Gastrocnemius medialis (tissue), 4 donors: ENCODE data around the gene NTNG1. TPM values are rescaled to one million over a fixed set of nuclear protein-coding genes. Genes with fewer than 3 reads are reported as not detected.
A peak's percentile ranks its signal among the peaks of the same experiment; 100 is the strongest.

Experiments
- ATAC-seq, 2 donors: fragments of 150-250 bp; one replicate each; pipeline ENCODE4 v1.9.1; 2016
- DNase-seq, 2 donors: peaks; one replicate each; pipeline ENCODE4 v3.0.0-alpha.2; 2019
- H3K27ac ChIP-seq, 4 donors: fragments of 200-600 bp; sonication (generic); 1 replicate in 1 of 4; 2 replicates in 3 of 4; pipeline ENCODE4 v1.5.1; 2016 to 2018; ENCODE audit warnings: mild to moderate bottlenecking in 2 of 4, moderate library complexity in 1 of 4
- H3K27me3 ChIP-seq, 3 donors: fragments of 200-600 bp; sonication (generic) in 2 of 3; 1 replicate in 1 of 3; 2 replicates in 2 of 3; pipeline versions ENCODE4 v1.5.1 to v1.6.0; 2016 to 2019; ENCODE audit warnings: mild to moderate bottlenecking in 1 of 3, moderate library complexity in 1 of 3
- H3K36me3 ChIP-seq, 2 donors: fragments of 200-600 bp; sonication (generic) in 1 of 2; one replicate each; pipeline ENCODE4 v1.5.1; 2017 to 2018
- H3K4me1 ChIP-seq, 2 donors: fragments of 200-600 bp; sonication (generic) in 1 of 2; one replicate each; pipeline ENCODE4 v1.5.1; 2016 to 2017; ENCODE audit warnings: mild to moderate bottlenecking in 2 of 2
- H3K4me3 ChIP-seq, 4 donors: fragments of 200-600 bp; sonication (generic) in 3 of 4; 1 replicate in 1 of 4; 2 replicates in 3 of 4; pipeline ENCODE4 v1.5.1; 2016 to 2019; ENCODE audit warnings: mild to moderate bottlenecking in 2 of 4
- H3K9me3 ChIP-seq, 3 donors: fragments of 200-600 bp; sonication (generic) in 2 of 3; 1 replicate in 1 of 3; 2 replicates in 2 of 3; pipeline ENCODE4 v1.5.1; 2016 to 2019
- POLR2A ChIP-seq, 2 donors: fragments of 450-650 bp; IDR thresholded peaks; one replicate each; pipeline ENCODE4 v1.6.1; 2017; ENCODE audit warnings: antibody characterized with exemption in 2 of 2, mild to moderate bottlenecking in 2 of 2, moderate library complexity in 2 of 2
- in situ Hi-C, 4 donors: fragments of 200-750 bp; cut with MboI; loops; one replicate each; pipeline versions ENCODE4 v1.15.0 to v1.8.0; 2017; ENCODE audit warnings: low sequenced_read_pairs in 4 of 4
- intact Hi-C: fragments of 100-400 bp; cut with DNase I; formaldehyde crosslinking; loops from one replicate; pipeline ENCODE4 v1.15.1; 2023; ENCODE audit warnings: low total_unique reads
- total RNA-seq, 4 donors: library from RNA; depleted of rRNA; stranded (reverse); fragments of >200 nt; gene quantifications; one replicate each; pipeline versions ENCODE4 v1.1.0 to v1.2.3, GENCODE V29; 2016
- TF ChIP-seq, protein P1 (sequence below), 5 experiments: fragments of 450-650 bp in 3 of 5; fragments of 200-600 bp in 2 of 5; sonication (generic) in 2 of 5; IDR thresholded peaks in 4 of 5; conservative IDR thresholded peaks in 1 of 5; 1 replicate in 4 of 5; 2 replicates in 1 of 5; pipeline ENCODE4 v1.5.1; 2016 to 2019; ENCODE audit warnings: antibody characterized with exemption in 5 of 5, mild to moderate bottlenecking in 3 of 5, moderate library complexity in 3 of 5

NTNG1 gene
- total RNA-seq, 4 donors from 2014 or later = not detected

DNA sequence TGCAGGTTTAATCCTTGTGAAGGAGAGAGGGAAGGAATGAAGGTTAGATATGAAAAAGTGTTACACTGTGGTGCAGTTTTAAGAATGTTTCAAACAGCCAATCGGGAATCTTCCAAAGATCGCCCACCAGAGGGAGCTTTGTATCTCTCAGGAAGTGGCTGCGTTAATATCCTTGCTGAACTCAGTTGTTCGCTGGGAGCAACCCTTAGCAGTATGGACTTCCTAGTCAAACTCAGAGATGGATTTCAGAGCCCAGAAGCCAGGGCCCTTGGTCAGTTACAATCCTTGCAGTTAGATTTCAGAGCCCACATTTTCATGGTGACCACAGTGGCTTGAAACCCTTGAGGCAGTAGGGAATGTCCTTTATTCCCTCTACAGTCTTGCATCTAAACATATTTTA is 136.2 kb downstream of the NTNG1 start:
- in situ Hi-C loops = loop anchor here in 2 of 4 donors (25.0 kb wide), 1 partner anchor 260 kb away; no protein-coding TSS in a partner anchor
- no peak for ATAC-seq
- intact Hi-C loops = loop anchor here (5.0 kb wide), 1 partner anchor 250 kb away; no protein-coding TSS in a partner anchor
- H3K4me1 ChIP-seq = no peaks in the 10 kb centered on the region
- H3K27ac ChIP-seq = no peak overlapping the region
- no peak overlapping the region for H3K4me3 ChIP-seq
- no peaks in the 10 kb centered on the region for H3K9me3 ChIP-seq
- TF ChIP-seq POLR2A (IDR thresholded peaks at IDR 0.05) = no peak
- TF ChIP-seq, protein P1, sequence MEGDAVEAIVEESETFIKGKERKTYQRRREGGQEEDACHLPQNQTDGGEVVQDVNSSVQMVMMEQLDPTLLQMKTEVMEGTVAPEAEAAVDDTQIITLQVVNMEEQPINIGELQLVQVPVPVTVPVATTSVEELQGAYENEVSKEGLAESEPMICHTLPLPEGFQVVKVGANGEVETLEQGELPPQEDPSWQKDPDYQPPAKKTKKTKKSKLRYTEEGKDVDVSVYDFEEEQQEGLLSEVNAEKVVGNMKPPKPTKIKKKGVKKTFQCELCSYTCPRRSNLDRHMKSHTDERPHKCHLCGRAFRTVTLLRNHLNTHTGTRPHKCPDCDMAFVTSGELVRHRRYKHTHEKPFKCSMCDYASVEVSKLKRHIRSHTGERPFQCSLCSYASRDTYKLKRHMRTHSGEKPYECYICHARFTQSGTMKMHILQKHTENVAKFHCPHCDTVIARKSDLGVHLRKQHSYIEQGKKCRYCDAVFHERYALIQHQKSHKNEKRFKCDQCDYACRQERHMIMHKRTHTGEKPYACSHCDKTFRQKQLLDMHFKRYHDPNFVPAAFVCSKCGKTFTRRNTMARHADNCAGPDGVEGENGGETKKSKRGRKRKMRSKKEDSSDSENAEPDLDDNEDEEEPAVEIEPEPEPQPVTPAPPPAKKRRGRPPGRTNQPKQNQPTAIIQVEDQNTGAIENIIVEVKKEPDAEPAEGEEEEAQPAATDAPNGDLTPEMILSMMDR (IDR thresholded peaks at IDR 0.05 in 4 of 5, conservative IDR thresholded peaks at IDR 0.05 in 1 of 5) = peak in 2 of 5 experiments; percentile 15 to 22
- no peaks in the 10 kb centered on the region for H3K36me3 ChIP-seq
- peak in 1 of 2 donors; percentile 2 for DNase-seq
- no peaks in the 10 kb centered on the region for H3K27me3 ChIP-seq

DNA sequence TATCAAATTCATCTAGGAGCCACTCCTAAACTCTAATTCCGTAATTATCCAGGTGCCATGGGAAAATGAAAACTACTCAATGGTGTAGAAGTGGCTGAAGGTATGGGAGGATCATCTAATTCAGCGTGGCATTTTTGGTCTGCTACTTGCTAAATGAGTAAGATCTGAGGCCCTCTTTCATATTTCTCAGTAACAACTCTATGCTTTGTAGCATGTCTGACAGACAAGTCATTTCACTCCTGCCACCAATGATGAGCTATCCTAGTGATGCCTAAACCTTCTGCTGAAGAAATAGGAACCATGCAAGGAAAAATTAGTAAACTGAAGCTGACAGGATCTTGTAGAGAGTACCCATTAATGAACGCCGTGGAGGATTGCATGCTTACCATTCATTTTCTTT is 145.3 kb downstream of the NTNG1 start:
- intact Hi-C loops (no loop called here), in situ Hi-C loops (loop anchor here in 2 of 4 donors (25.0 kb wide), 1 partner anchor 251 kb away; no protein-coding TSS in a partner anchor)
- Histone ChIP-seq H3K4me1 (no peaks in the 10 kb centered on the region), H3K27me3 (no peaks in the 10 kb centered on the region), H3K9me3 (no peaks in the 10 kb centered on the region), H3K36me3 (no peaks in the 10 kb centered on the region), H3K4me3 (no peak overlapping the region), H3K27ac (no peak overlapping the region)
- DNase-seq (no peak), ATAC-seq (no peak)
- no peak for TF ChIP-seq POLR2A (IDR thresholded peaks at IDR 0.05)
- TF ChIP-seq, protein P1 (IDR thresholded peaks at IDR 0.05 in 4 of 5, conservative IDR thresholded peaks at IDR 0.05 in 1 of 5) = no peak

DNA sequence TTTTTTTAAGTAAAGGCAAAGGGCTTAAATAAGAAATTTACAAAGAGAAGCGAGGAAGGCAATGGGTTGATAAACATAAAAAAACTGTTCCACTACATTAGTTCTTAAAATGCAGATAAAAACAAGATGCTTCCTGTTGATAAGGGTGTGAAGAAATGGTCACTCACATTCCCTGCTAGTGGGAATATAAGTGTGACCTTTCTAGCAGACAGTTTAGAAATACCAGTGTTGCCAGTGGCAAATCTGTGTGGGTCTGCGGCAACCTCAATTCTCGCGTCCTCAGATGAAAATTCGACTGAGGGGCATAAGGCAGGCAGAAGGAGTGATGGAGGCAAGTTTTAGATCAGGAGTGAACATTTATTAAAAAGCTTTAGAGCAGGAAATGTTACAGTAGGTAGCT is 151.1 kb downstream of the NTNG1 start:
- Histone ChIP-seq H3K4me1 (no peaks in the 10 kb centered on the region), H3K27me3 (no peaks in the 10 kb centered on the region), H3K36me3 (no peaks in the 10 kb centered on the region), H3K9me3 (no peaks in the 10 kb centered on the region), H3K27ac (no peak overlapping the region), H3K4me3 (no peak overlapping the region)
- DNase-seq = no peak
- in situ Hi-C loops = loop anchor here in 2 of 4 donors (25.0 kb wide), 1 partner anchor 245 kb away; no protein-coding TSS in a partner anchor
- intact Hi-C loops = no loop called here
- ATAC-seq = no peak
- TF ChIP-seq POLR2A (IDR thresholded peaks at IDR 0.05) = no peak
- TF ChIP-seq, protein P1 (IDR thresholded peaks at IDR 0.05 in 4 of 5, conservative IDR thresholded peaks at IDR 0.05 in 1 of 5) = no peak

DNA sequence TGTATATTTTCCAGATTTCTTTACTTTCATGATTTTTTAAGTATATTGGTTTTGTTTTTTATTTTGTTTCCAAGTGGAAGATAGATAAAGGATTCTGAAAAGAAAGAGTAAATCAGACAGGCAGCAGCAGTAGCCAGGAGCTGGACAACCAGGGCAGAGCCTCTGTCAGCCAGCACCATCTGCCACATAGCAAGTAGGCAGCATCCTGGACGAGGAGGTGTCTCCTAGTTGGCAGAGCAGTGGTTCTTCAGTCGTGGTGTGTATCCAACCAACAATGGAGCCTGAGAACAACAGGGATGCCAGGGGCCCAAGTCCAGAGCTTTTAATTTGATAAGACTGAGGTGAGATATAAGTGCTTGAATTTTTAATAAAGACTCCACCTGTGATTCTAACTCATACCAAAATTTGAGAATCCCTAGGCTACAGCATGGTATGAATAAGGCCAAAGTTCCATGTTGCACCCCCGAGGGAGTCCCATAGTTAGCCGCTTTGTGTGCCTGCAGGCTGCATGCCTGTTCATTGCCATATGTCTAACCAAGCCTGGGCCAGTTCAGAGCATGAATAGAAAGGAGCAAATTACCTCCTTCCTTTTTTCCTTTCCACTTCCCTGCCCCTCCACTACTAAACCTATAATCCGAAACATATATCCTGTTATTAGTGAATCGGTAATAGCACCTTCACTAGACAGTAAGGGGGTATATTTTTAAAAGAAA is 153.2 kb downstream of the NTNG1 start:
- no peak for TF ChIP-seq POLR2A (IDR thresholded peaks at IDR 0.05)
- TF ChIP-seq, protein P1 (IDR thresholded peaks at IDR 0.05 in 4 of 5, conservative IDR thresholded peaks at IDR 0.05 in 1 of 5) = no peak
- Histone ChIP-seq H3K36me3 (no peaks in the 10 kb centered on the region), H3K27me3 (no peaks in the 10 kb centered on the region), H3K27ac (no peak overlapping the region), H3K4me3 (no peak overlapping the region), H3K9me3 (no peaks in the 10 kb centered on the region), H3K4me1 (no peaks in the 10 kb centered on the region)
- no peak for ATAC-seq
- in situ Hi-C loops (loop anchor here in 2 of 4 donors (25.0 kb wide), 1 partner anchor 243 kb away; no protein-coding TSS in a partner anchor), intact Hi-C loops (no loop called here)
- DNase-seq = no peak
